Measurements from ENCODE around the gene ZNF462. TPM values are rescaled to one million over a fixed set of nuclear protein-coding genes. Genes with fewer than 3 reads are reported as not detected.
A peak's percentile ranks its signal among the peaks of the same experiment; 100 is the strongest.

The ZNF462 gene
- total RNA-seq, 1 experiment from 2014 or later: 164 TPM

- Histone ChIP-seq H3K18ac (ENCODE audit: insufficient read length, low read depth, low read length) (no peak overlapping the region), H3K27ac (ENCODE audit: insufficient read length, low read depth, low read length) (no peak overlapping the region), H3K79me2 (ENCODE audit: insufficient read depth, low read length) (peaks cover 3% of the 10 kb centered on the region; the same call in 1 of the 2 replicates), H4K20me1 (ENCODE audit: control insufficient read depth, insufficient read depth, insufficient read length) (no peaks in the 10 kb centered on the region), H3K56ac (ENCODE audit: insufficient read length, low read depth, low read length) (no peak overlapping the region), H3K23ac (ENCODE audit: insufficient read length, low read depth, low read length) (no peak overlapping the region), H2BK120ac (ENCODE audit: low read depth, low read length, poor library complexity, severe bottlenecking) (no peak overlapping the region), H2BK15ac (ENCODE audit: low read depth, low read length) (no peak overlapping the region), H2BK20ac (ENCODE audit: low read depth, low read length, poor library complexity, severe bottlenecking) (no peak overlapping the region), H3K4ac (ENCODE audit: low read depth, low read length) (no peak overlapping the region), H2AK5ac (ENCODE audit: insufficient read length, low read length) (no peak overlapping the region), H4K91ac (ENCODE audit: insufficient read length, low read depth, low read length) (no peak overlapping the region), H3K4me2 (ENCODE audit: insufficient read depth, insufficient read length, low read length) (no peak overlapping the region), H3K23me2 (ENCODE audit: insufficient read length, low read depth, low read length, poor library complexity, severe bottlenecking) (no peaks in the 10 kb centered on the region), H3K4me1 (ENCODE audit: insufficient read depth, low read length) (peaks cover 2% of the 10 kb centered on the region; the same call in 1 of the 2 replicates), H2BK5ac (ENCODE audit: insufficient read length, low read length) (no peak overlapping the region), H3K79me1 (ENCODE audit: insufficient read depth, low read depth, low read length, poor library complexity, severe bottlenecking) (no peaks in the 10 kb centered on the region), H3K27me3 (ENCODE audit: insufficient read depth, low read length) (no peaks in the 10 kb centered on the region), H4K8ac (replicated peaks; ENCODE audit: insufficient read length, low read depth, low read length) (no peak overlapping the region), H3T11ph (ENCODE audit: low read length) (no peak overlapping the region), H2AFZ (ENCODE audit: low read length) (no peak overlapping the region), H3K9ac (ENCODE audit: extremely low read depth, insufficient read length, low read length) (no peak overlapping the region), H2BK12ac (ENCODE audit: insufficient read length, low read depth, low read length) (no peak overlapping the region), H4K5ac (ENCODE audit: insufficient read length, low read depth, low read length) (no peak overlapping the region), H3K9me3 (ENCODE audit: control insufficient read depth, low read depth, low read length) (no peaks in the 10 kb centered on the region), H3K14ac (ENCODE audit: insufficient read depth, low read length) (no peak overlapping the region)
- Mint-ChIP-seq H3K27ac (peak overlapping the region in 2 of 3 experiments; percentile 24 to 63; a peak in 3 of 7 replicates), H3K9me3 (no peaks in the 10 kb centered on the region), H3K36me3 (ENCODE audit: insufficient read depth in 1 of 3, low read depth in 3 of 3) (peaks cover 71 to 88% (median 85%) of the 10 kb centered on the region in 3 experiments), H3K27me3 (ENCODE audit: low read depth) (no peaks in the 10 kb centered on the region), H3K4me3 (no peak overlapping the region), H3K4me1 (peaks cover 31 to 33% of the 10 kb centered on the region in 2 experiments)
- DNase-seq: no peak
- TF ChIP-seq CTCF (conservative IDR thresholded peaks at IDR 0.05): no peak
- WGBS (ENCODE audit: extremely low coverage, insufficient read length, low lambda C conversion rate): no CpG with 5 or more reads among the region's 4 CpGs
Measured at GRCh38 chr9:106931466-106931865, 68.5 kb downstream of the ZNF462 start.
